Measurements from ENCODE around the gene ERI3. TPM values are rescaled to one million over a fixed set of nuclear protein-coding genes. Genes with fewer than 3 reads are reported as not detected.

ERI3 gene
- total and polyA plus RNA-seq, 10 of the 15 experiments (the other 5 are each of a cell fraction or from before 2014, with no cell fraction given), result 20.6 to 90.4 (median 41.2) TPM

DNA sequence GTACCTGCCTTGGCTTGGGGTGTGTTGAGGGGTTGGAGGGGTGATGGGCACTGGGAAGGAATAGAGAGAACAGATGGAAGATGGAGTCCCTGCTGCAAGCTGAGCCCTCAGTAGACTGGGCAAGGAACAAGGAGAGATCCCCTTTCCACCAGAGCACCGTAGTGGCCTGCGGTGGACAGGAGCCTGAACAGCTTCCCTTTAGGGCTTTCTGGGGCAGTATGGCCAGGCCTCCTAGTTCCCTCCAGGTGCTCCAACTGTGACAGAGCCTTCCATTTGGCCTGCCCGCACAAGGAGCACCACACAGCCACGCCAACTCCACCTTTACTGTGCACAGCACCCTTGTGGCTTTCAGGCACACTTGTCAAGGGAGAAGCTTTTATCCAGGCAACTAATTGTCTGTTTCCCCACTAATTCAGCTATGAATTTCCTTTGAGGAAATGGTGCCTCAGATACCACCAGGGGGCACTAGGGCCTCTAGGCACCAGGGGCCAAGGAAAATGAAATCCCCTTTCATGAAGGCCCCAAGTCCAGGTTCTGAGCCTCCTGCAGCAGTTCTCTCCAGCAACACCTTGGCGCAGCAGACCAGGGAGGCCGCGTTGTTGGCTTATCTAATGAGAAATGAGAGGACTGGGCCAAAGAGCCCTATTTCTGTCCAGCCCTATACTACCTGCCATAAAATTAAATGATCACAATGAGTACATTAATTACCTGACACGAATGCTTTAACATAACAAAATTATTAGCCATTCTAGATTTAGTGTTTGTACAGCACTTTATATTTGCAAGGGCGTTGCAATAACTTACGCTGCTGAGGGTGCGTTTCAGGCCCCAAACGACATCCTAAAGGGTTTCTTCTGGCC lies 23.1 kb upstream of the ERI3 start:
- FAIRE-seq, result peak; percentile 64
- ChIA-PET SMC1A (ENCODE audit: uncharacterized antibody, unreplicated experiment) (interaction anchor here (0.6 to 4.2 kb wide), 5 partner anchors 25 to 274 kb away, joined by 3 to 14 read pairs (median 4); no protein-coding TSS in a partner anchor), POLR2A (no interaction called here), RAD21 (ENCODE audit: unreplicated experiment) (interaction anchor here (0.6 to 1.7 kb wide), 4 partner anchors 165 to 275 kb away, joined by 3 to 4 read pairs (median 4); partner anchors contain the start of gene DMAP1), CTCF (interaction anchor here (0.6 to 3.9 kb wide), 14 partner anchors 10 to 285 kb away, joined by 3 to 20 read pairs (median 6); no protein-coding TSS in a partner anchor)
- no TSS peak for BruUV-seq (replicated peaks)
- Histone ChIP-seq H3K27me3 (replicated peaks in 1 of 2; ENCODE audit: control insufficient read depth in 2 of 2, insufficient read depth in 2 of 2, low read length in 1 of 2) (no peaks in the 10 kb centered on the region; a peak in 1 of 4 replicates), H3K9me3 (replicated peaks; ENCODE audit: control insufficient read depth, insufficient read depth, low read length) (no peaks in the 10 kb centered on the region), H2AFZ (ENCODE audit: control insufficient read depth, low read depth, low read length) (no peak overlapping the region), H3K4me1 (ENCODE audit: control insufficient read depth, insufficient read depth, low read length) (no peaks in the 10 kb centered on the region), H3K36me3 (ENCODE audit: control insufficient read depth in 2 of 2, insufficient read depth in 2 of 2, low read length in 1 of 2) (no peaks in the 10 kb centered on the region), H3K79me2 (ENCODE audit: control insufficient read depth, insufficient read depth, low read length) (no peaks in the 10 kb centered on the region), H3K27ac (ENCODE audit: control insufficient read depth, insufficient read depth) (no peak overlapping the region), H4K20me1 (ENCODE audit: control insufficient read depth, insufficient read depth) (no peaks in the 10 kb centered on the region), H3K4me3 (no peak overlapping the region), H3K9ac (ENCODE audit: control insufficient read depth, insufficient read depth, low read length) (no peak overlapping the region), H3K4me2 (ENCODE audit: control insufficient read depth, insufficient read depth) (no peak overlapping the region)
- DNase-seq (ENCODE audit: low read depth, low spot score), result no peak
- WGBS (ENCODE audit: insufficient coverage, insufficient replicate concordance, low lambda C conversion rate, missing lambda C conversion rate), result 20% methylated on average over 12 of the region's 12 CpGs
- peak; percentile 76 for ATAC-seq
- in situ Hi-C loops (cut with MboI) (loop anchor here (5.0 kb wide), 1 partner anchor 214 kb away; no protein-coding TSS in a partner anchor), intact Hi-C loops (cut with micrococcal nuclease; ENCODE audit: unreplicated experiment) (loop anchor here (1.0 to 5.0 kb wide), 2 partner anchors 217 to 274 kb away; no protein-coding TSS in a partner anchor)
- peak; percentile 77 for TF ChIP-seq SMC3 (IDR thresholded peaks at IDR 0.05; ENCODE audit: borderline replicate concordance, low read length)
- TF ChIP-seq RAD51 (IDR thresholded peaks at IDR 0.05), result no peak
- TF ChIP-seq RAD21 (IDR thresholded peaks at IDR 0.05; ENCODE audit: insufficient read depth, low read depth, low read length), result peak; percentile 74
- TF ChIP-seq PKNOX1 (IDR thresholded peaks at IDR 0.05), result no peak
- peak; percentile 30; the same call in 1 of the 2 replicates for TF ChIP-seq YY1 (IDR thresholded peaks at IDR 0.05; ENCODE audit: low read depth, low read length)
- TF ChIP-seq SUZ12 (IDR thresholded peaks at IDR 0.05; ENCODE audit: unreplicated experiment), result no peak
- TF ChIP-seq ZNF274 (IDR thresholded peaks at IDR 0.05; ENCODE audit: insufficient read depth, insufficient read length), result no peak
- TF ChIP-seq, protein P1, sequence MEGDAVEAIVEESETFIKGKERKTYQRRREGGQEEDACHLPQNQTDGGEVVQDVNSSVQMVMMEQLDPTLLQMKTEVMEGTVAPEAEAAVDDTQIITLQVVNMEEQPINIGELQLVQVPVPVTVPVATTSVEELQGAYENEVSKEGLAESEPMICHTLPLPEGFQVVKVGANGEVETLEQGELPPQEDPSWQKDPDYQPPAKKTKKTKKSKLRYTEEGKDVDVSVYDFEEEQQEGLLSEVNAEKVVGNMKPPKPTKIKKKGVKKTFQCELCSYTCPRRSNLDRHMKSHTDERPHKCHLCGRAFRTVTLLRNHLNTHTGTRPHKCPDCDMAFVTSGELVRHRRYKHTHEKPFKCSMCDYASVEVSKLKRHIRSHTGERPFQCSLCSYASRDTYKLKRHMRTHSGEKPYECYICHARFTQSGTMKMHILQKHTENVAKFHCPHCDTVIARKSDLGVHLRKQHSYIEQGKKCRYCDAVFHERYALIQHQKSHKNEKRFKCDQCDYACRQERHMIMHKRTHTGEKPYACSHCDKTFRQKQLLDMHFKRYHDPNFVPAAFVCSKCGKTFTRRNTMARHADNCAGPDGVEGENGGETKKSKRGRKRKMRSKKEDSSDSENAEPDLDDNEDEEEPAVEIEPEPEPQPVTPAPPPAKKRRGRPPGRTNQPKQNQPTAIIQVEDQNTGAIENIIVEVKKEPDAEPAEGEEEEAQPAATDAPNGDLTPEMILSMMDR (IDR thresholded peaks at IDR 0.05 in 2 of 3, conservative IDR thresholded peaks at IDR 0.05 in 1 of 3; ENCODE audit: control insufficient read depth in 2 of 3, extremely low read depth in 1 of 3, insufficient read depth in 1 of 3, low read depth in 3 of 3, low read length in 3 of 3), result peak; percentile 61 to 72 (median 64)
- no peak for TF ChIP-seq SMAD1 (IDR thresholded peaks at IDR 0.05; ENCODE audit: low read depth, partially characterized antibody)
- TF ChIP-seq TBL1XR1 (IDR thresholded peaks at IDR 0.05; ENCODE audit: low read depth, low read length), result no peak

All from GM12878 (cell line).